CD1c-positive myeloid dendritic cell (primary cell): ENCODE data around the gene LHX3.

ENCODE experiments used
- DNase-seq: peaks from one replicate; pipeline ENCODE4 v3.0.0-alpha.2; 2016; ENCODE audit errors: extremely low spot score

Gene LHX3

DNA sequence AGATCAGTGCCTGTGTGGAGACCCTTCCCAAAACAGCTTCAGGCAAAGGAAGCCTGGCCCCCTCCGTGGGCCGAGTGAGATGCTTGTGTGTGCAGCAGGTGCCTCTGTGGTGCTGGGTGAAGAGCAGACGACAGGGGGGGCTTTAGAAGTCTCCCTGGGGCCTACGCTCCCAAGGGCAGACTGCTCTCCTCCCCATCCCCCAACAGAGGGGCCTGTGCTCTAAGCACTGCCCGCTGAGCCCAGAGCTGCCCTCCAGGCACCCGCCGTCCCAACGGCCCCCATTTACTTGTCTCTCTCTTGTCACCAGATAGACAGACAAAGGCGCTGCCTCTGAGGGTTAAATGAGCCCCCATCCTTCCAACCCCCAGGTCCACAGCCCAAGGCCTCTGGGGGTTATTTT, 2.7 kb upstream of the LHX3 start:
- no peak for DNase-seq

DNA sequence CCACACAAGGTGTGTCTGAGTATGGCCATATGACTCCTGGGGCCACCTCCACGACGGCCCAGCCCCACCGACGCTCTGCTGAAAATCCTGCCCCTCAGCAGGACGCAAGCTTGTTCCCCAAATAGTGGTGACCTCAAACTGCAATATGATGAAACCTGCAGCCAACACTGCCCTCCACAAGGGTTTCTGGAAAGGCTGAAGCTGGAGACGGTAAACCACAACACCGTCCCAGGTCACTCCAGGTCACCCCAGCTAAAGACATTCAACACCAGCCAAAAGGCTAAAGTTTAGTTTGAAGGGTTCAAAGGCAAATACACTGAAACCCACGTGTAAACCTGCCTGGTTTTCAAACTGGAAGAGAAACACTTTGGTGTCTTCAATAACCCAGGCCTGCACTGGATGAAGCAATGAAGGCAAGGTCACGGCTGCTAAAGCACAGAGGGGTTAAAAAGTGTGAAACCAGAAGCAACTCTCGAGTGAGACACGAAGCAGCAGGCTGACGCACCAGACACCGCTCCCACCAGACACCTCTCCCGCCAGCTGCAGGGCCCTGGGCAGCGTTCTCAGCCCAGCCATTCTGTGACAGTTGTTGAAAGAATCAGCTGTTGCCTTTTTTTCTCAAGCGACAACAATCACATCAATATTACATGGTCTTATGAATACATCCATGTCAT, 1.8 kb upstream of the LHX3 start:
- no peak for DNase-seq

GRCh38 chr9:136205707-136205992, 722 bp upstream of the LHX3 start:
- no peak for DNase-seq

GRCh38 chr9:136204145-136204805, 653 bp downstream of the LHX3 start:
- no peak for DNase-seq

DNA sequence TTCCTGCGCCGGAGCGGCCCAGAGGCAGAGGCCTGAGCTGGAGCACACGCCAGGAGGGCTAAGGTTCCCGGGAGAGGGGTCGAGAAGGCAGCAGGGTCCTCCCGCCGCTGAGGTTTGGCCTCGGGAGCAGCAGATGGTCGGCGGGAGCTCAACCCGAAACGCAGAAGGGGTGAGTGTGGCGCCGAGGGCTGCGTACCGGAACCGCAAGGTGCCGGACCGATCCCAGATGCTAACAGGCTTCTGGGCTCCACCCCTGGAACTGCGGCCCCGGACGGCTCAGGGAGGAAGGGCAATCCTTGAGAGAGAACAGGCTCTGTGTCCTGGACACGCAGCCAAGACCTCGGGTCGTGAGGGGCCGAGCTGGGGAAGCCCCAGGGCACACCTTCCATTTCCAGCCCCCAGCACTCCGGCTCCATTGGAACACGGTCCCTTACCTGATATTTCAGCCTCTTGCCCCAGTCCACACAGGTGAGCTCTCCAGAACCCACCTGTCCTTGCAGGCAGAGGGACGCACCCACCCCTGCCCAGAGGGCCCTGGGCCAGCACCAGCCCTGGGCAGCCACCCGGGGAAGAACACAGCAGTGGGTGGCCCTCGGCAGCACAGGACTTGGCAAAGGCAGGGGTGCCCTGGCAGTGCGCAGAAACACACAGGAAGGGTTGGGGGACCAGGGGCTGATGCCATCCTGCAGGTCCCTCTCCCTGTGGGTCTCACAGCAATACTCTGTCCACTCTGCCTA, 1.4 kb downstream of the LHX3 start:
- DNase-seq = no peak

DNA sequence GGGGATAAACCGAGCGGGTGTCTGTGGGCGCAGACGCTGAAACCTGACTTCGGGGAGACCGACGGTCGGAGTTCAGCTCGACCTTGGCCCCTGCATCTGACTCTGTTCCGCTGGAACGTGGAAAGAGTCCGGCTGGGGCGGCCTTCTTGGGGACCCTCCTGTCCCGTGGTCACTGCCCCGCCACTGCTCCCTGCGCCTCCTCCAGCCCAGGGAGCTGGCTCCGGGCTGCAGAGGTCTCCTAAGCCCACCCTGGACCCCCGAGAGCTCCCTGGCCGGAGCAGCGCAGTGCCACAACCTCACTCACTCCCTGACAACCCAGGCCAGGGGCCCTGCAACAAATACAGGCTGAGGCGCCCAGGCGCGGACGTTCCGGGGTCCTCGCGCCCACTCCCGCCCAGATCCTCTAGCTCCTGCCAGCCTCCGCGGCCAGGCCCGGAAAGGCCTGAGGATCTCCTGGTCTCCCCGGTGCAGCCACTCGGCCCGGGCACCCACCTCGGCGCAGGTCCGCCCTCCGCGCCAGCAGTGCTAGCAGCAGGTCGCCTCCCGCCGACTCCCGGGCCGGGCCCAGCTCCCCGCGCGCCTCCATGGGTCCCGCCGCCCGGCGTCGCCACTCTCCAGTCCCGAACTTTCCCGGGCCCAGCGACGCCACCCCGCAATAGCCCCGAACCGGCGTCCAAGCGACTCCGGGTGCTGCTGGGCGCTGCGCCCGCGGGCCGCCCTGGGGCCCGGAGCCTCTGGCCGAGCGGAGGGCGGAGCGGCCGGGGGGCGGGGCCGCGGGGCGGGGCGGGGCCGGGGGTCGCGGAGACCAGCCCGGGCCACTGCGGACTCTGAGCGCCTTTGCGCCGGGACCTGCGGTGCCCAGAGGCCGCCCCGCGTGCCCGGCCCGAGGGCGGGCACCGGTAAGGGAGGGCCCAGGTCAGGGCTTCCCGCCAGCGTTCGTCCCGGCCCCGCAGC, 2.2 kb downstream of the LHX3 start:
- no peak for DNase-seq

DNA sequence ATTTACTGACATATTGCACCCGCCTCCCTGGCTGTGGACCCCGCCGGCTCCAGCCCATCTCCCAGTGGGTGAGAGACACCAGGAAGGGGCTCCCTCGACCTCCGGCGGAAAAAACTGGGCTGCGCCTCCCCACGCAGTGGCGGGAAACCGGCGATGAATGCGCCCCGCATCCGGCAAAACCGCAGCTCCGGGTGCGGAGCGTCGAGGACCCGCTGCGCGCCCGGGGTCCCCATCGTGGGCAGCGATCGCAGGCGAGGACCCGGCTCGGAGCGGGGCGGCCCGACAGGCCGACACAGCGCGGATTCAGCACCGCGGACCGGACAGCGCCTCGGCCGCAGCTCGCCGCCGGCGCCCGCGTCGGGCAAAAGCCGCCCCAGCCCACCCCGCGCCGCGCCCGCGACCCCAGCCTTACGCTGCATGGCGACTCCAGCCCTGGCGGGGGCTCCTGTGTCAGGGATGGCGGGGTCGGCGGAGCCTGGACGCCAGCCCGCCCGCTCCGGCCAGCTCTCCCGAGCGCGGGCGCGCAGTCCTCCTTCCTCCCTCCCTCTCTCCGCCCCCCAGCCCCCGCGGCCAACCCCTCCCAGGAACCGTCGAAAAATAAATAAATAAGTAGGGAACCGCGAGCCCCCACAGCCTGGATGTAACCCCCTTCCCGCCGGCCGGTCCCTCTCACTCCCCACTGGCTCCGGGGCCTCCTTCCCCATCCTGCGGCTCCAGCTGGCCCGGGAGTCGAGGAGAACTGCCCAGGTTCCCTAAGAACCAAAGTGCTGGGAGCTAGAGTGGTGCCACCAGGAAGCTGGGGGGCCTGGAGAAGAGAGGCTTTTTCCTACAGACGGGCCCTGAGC, 3.1 kb downstream of the LHX3 start:
- no peak for DNase-seq

DNA sequence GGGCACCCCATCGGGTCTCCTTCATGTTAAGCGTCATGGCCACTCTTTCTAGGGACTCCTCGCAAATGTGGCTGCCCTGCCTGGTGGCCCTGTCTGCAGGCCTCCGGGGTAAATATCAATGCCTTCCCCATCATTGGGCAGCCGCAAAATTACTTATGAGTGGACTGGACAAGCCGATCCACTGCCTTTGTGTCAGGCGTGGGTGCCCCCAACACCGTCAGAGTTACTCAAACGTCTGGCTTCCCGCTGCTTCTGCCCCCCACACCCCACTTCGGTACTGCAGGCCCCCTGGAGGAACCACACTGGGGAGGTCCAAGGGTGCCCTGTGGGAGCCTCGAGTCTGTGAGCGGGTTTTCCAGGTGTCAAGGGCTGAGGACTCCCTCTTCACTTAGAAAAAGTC, 3.8 kb downstream of the LHX3 start:
- DNase-seq = no peak

DNA sequence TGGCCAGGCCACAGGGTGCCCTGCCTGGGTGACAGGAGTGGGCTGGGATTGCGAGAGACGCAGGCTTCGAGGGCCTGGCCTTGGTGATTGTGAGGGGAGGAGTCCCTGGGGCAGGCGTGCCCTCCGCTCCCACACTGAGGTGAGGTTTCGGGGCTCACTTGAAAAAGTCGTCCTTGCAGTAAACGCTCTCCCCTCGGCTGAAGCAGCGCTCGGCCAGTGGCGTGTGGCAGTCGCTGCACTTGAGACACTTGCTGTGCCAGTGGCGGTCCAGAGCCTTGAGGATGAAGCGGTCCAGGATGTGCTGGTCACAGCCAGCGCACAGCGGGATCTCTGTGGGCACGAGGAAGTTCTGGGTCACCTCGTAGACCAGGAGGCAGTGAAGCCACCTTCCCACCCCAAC, 4.5 kb downstream of the LHX3 start:
- no peak for DNase-seq

- DNase-seq = no peak
These were observed 5.3 kb downstream of the LHX3 start for GRCh38 chr9:136199391-136200288.

DNA sequence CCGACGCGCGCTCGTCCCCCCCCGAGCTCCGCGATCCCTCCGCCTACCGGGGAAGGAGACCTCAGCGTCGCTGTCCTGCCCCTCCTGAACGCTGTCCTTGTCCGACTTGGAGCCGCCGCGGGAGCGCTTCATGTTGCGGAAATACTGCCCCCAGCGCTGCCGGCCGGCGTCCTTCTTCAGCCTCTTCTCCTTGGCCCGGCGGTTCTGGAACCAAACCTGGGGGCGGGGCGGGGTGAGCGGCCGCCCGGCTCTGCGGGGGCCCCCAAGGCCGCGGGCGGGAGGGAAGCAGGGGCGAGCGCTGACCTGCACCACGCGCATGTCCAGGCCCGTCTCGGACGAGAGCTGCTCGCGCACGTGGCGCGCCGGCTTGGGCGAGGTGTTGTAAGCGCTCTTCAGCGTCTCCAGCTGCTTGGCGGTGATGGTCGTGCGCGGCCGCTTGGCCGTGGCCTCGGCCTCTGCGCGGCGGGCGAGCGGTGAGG, 6.3 kb downstream of the LHX3 start:
- DNase-seq = peak; percentile 7

DNA sequence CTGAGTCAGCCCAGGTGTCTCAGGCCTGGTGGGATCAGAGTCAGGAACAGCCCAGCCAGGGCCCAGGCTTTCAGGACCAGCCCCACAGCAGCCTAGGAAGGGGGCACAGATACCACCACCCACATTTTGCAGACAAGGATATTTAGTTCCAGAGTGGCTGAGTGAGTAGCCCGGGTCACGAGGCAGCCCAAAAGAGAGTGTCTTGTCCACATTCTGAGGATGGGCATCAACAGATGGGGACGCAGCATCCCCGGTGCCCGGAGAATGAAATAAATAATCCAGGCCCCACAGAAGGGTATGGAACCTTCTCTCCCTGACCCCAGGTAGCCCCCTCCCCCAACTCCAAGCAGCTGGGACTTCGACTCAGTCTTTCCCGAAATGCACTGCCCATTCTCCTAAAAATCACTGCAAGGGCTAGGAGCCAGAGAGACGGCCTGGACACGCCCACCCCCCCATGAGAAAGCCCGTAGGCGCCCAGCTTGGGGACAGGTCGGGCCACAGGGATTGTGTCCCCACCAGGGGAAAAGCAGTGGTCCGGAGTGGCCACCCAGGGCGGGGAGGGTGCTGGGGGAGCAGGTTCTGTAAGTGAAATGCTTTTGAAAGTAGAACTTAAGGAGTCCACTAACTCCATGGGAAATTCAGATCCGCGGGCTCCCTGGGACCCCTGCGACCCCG, 6.9 kb downstream of the LHX3 start:
- DNase-seq = no peak

DNA sequence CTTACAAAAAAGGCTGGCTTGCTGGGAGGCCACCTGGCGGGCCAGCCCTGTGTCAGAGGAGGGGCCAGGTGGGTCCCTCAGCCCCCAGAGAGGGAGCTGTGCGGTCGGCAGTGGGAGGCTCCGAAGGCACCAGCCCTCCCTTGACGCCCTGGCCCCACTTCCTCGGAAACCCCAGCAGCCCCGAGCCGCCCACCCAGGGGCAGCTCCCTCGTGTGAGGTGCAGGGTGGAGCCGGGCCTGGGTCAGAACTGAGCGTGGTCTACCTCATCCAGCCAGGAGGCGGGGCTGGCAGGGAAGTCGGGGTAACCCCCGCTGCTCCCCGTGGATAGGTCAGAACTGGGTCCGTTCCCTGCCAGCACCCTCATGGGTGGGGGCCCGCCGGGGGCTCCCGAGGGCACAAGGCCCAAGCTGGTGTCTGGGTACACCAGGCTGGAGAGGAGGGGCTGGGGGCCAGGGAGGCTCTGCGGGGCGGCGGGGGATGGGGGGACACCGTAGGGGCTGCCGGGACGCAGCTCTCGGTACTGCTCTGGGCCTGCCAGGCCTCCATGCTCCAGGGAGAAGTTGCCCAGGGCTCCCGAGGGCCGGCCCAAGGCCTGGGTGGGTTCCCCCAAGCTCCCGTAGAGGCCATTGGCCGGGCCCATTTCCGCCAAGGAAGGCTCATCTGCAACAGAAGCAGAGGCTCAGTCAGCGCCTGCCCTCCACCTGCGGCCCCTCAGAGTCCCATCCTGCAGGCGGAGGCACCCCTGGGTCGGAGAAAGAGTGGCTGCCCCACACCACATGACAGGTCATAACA, 7.6 kb downstream of the LHX3 start:
- no peak for DNase-seq

DNA sequence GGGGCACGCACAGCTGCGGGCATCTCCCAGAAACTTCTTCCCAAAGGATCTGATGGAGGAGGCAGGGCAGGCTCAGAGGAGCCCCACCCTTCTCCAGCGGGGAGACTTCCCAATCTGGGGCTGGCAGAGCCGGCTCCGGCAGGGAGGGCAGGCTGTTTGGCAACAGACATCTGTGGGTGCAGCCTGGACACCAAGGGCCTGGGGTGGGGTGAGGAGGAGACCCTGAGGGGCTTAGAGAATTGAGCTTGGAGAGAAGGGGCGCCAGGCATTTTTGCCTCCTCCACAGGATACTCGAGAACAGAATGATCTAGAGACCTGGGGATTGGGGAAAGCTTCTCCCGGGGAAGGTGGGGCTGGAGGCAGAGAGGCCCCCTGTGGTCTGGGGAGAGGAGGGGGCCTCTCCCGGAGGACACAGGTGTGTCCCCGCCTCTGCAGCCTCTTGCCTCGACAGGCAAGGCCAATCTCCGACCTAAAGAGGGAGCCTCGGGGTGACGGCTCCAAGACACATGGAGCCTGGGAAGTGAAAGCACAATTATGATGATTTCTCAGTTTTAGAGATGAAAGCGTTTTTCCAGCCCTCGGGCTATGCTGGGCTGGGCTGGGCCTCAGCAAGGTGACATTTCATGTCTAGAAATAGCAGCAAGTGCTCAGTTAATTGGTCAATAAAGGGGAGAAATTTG, 8.4 kb downstream of the LHX3 start:
- no peak for DNase-seq

- DNase-seq = no peak
These were observed 10.4 kb downstream of the LHX3 start for GRCh38 chr9:136194540-136194939.

GRCh38 chr9:136193891-136194279, 11.0 kb downstream of the LHX3 start:
- DNase-seq = no peak

GRCh38 chr9:136193127-136193890, 11.6 kb downstream of the LHX3 start:
- no peak for DNase-seq
